ENCODE results near the gene RBM19. TPM values are rescaled to one million over a fixed set of nuclear protein-coding genes. Genes with fewer than 3 reads are reported as not detected.

Gene RBM19
- polyA plus RNA-seq, 2 of the 4 experiments (the other 2 are of a cell fraction), result 16.0 to 18.6 TPM

DNA sequence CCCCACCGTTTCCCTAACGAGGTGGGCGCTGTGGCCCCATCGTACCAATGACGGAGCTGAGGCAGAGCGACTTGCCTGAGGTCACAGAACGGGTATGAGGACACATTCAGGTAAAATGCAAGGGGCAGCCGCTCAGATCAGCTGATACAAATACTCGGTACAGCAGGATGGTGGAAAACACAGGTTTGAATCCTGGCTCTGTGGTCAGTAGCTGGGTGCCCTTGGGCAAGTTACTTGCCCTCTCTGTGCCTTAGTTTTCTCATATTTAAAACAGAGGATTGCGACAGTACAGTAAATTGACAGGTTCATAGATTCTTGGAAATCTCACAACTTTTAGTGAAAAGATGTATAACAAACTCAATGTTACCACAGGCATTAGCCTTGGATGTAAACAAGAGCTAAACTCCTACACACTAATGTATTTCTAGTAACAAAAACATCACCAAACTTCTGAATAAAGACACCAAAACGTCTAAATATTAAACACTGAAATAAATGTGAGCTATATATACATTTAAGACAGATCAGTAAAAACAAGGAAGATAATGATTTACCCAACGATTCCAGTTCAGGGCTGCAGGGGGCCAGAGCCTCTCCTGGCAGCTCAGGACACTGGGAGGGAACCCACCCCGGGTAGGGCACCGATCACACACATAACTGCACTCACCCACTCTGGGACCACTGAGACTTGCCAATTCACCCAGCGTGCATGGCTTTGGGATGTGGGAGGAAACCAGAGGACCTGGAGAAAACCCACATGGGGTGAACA lies 128.4 kb downstream of the RBM19 start:
- H3K4me1 ChIP-seq, result no peaks in the 10 kb centered on the region
- no peak overlapping the region for H3K4me3 ChIP-seq
- peak; percentile 60 to 74; a peak in 4 of 6 replicates for ATAC-seq
- WGBS (ENCODE audit: missing lambda C conversion rate), result 74% methylated on average over 15 of the region's 15 CpGs
- ChIA-PET POLR2A (no interaction called here), CTCF (interaction anchor here (0.6 to 2.0 kb wide), 4 partner anchors 10 to 255 kb away, joined by 3 to 5 read pairs (median 4); no protein-coding TSS in a partner anchor)
- DNase-seq (ENCODE audit: low read depth in 1 of 2, low spot score in 1 of 2), result no peak
- no peak for TF ChIP-seq PBX3 (IDR thresholded peaks at IDR 0.05)
- H3K27ac ChIP-seq, result no peak overlapping the region
- H3K4me2 ChIP-seq, result no peak overlapping the region
- no peaks in the 10 kb centered on the region for H3K9me3 ChIP-seq
- no peak for FAIRE-seq

GRCh38 chr12:113837084-113837483 lies 129.0 kb downstream of the RBM19 start:
- TF ChIP-seq CBX8 (IDR thresholded peaks at IDR 0.05), result no peak
- no peak for TF ChIP-seq HEYL (CRISPR knock-in tag; IDR thresholded peaks at IDR 0.05)
- Histone ChIP-seq H3K27ac (no peak overlapping the region), H3K4me3 (no peak overlapping the region), H3K9me3 (no peaks in the 10 kb centered on the region), H3K4me2 (no peak overlapping the region), H3K4me1 (no peaks in the 10 kb centered on the region)
- 64% methylated on average over 5 of the region's 5 CpGs for WGBS (ENCODE audit: missing lambda C conversion rate)
- POLR2A ChIA-PET, result no interaction called here
- ATAC-seq (no peak), FAIRE-seq (no peak), DNase-seq (ENCODE audit: low read depth in 1 of 2, low spot score in 1 of 2) (no peak)
- CTCF ChIA-PET, result no interaction called here

- POLR2A ChIA-PET, result no interaction called here
- Histone ChIP-seq H3K4me1 (no peaks in the 10 kb centered on the region), H3K4me2 (no peak overlapping the region), H3K9me3 (no peaks in the 10 kb centered on the region), H3K4me3 (no peak overlapping the region), H3K27ac (no peak overlapping the region)
- TF ChIP-seq GATA3 (IDR thresholded peaks at IDR 0.05; ENCODE audit: borderline replicate concordance) (no peak), NFE2L2 (conservative IDR thresholded peaks at IDR 0.05; ENCODE audit: low read length) (no peak), KDM1A (IDR thresholded peaks at IDR 0.05; ENCODE audit: low read depth) (no peak)
- FAIRE-seq, result no peak
- WGBS (ENCODE audit: missing lambda C conversion rate), result 85% methylated on average over 16 of the region's 16 CpGs
- CTCF ChIA-PET, result no interaction called here
- ATAC-seq, result no peak
- no peak for DNase-seq (ENCODE audit: low read depth in 1 of 2, low spot score in 1 of 2)
Observed at GRCh38 chr12:113835896-113836295, 130.2 kb downstream of the RBM19 start.

- ATAC-seq (no peak), FAIRE-seq (no peak), DNase-seq (ENCODE audit: low read depth in 1 of 2, low spot score in 1 of 2) (no peak)
- ChIA-PET POLR2A (no interaction called here), CTCF (no interaction called here)
- no peaks in the 10 kb centered on the region for H3K4me1 ChIP-seq
- no peak overlapping the region for H3K4me3 ChIP-seq
- TF ChIP-seq, protein P1, sequence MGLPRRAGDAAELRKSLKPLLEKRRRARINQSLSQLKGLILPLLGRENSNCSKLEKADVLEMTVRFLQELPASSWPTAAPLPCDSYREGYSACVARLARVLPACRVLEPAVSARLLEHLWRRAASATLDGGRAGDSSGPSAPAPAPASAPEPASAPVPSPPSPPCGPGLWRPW (IDR thresholded peaks at IDR 0.05), result no peak
- TF ChIP-seq CBX2 (IDR thresholded peaks at IDR 0.05; ENCODE audit: borderline replicate concordance, low read depth) (no peak), TFCP2L1 (CRISPR knock-in tag; IDR thresholded peaks at IDR 0.05) (no peak), GATA3 (IDR thresholded peaks at IDR 0.05; ENCODE audit: borderline replicate concordance) (no peak), RCOR1 (IDR thresholded peaks at IDR 0.05; ENCODE audit: low read depth, low read length) (no peak), MAX (IDR thresholded peaks at IDR 0.05) (no peak), NPAS2 (CRISPR knock-in tag; IDR thresholded peaks at IDR 0.05; ENCODE audit: borderline replicate concordance) (no peak), HOXB5 (CRISPR knock-in tag; IDR thresholded peaks at IDR 0.05) (no peak), HOXA7 (CRISPR knock-in tag; IDR thresholded peaks at IDR 0.05) (no peak), ZC3H11A (IDR thresholded peaks at IDR 0.05) (no peak)
- no peak overlapping the region for H3K27ac ChIP-seq
- no peaks in the 10 kb centered on the region for H3K9me3 ChIP-seq
- WGBS (ENCODE audit: missing lambda C conversion rate), result 84% methylated on average over 16 of the region's 16 CpGs
- H3K4me2 ChIP-seq, result no peak overlapping the region
Observed at GRCh38 chr12:113835433-113835832, 130.7 kb downstream of the RBM19 start.

GRCh38 chr12:113833422-113833821 lies 132.7 kb downstream of the RBM19 start:
- Histone ChIP-seq H3K27ac (no peak overlapping the region), H3K9me3 (no peaks in the 10 kb centered on the region), H3K4me1 (no peaks in the 10 kb centered on the region), H3K4me2 (no peak overlapping the region), H3K4me3 (no peak overlapping the region)
- POLR2A ChIA-PET, result no interaction called here
- no peak for ATAC-seq
- no peak for DNase-seq (ENCODE audit: low read depth in 1 of 2, low spot score in 1 of 2)
- CTCF ChIA-PET, result no interaction called here
- WGBS (ENCODE audit: missing lambda C conversion rate), result 78% methylated on average over 3 of the region's 3 CpGs
- TF ChIP-seq POLR2A (IDR thresholded peaks at IDR 0.05; ENCODE audit: low read length) (no peak), ZSCAN20 (CRISPR knock-in tag; IDR thresholded peaks at IDR 0.05) (no peak), MAFK (IDR thresholded peaks at IDR 0.05; ENCODE audit: partially characterized antibody) (peak; percentile 98)
- no peak for FAIRE-seq

Measured in A549 (cell line).